ENCODE measurements around the gene UBE2V1. TPM values are rescaled to one million over a fixed set of nuclear protein-coding genes. Genes with fewer than 3 reads are reported as not detected.

Gene UBE2V1
- total RNA-seq, 1 donor from 2014 or later = 106 TPM

DNA sequence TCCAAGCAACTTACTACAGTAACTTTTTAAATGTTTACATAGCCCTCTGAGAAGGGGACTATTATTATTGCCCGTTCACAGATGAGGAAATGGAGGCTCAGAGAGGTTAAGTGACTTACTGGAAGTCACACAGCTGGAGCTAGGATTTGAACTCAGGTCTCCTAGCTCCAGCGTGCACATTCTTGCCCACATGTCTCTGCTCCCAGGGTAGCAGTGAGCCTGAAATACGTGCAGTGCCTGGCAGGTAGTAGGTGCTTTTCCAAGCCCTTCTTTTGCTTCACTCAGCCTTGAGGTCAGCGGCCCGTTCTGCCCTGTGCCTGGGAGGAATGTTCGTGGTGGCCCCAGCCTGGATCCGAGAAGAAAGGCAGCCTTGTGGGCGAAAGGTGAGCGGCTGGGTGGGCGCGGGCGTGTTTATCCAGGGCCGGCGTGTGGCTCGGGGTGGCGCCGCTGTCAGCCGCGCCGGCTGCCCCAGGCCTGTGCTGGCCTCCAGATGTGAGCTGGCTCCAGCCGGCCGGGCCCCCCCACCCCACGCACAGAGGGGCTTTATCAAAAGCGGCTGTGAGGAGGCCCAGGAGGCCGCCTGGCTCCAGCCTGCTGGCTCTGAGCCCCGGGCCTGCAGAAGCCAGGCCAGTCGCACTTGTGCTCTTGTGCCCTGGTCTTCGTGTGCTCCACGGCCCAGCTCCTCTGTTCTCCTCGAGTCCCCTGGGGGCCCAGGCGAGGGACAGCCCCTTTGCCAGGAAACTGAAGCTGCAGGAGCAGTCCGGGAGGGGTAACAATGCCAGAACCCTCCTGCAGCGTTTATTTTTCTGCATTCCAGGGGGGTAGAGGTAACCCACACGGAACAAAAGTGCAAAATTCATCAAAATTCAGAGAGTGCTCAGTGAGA, 58.1 kb downstream of the UBE2V1 start:
- Mint-ChIP-seq H3K4me3 (ENCODE audit: unreplicated experiment) (peak overlapping the region; percentile 40), H3K27ac (ENCODE audit: unreplicated experiment) (peak overlapping the region; percentile 89), H3K27me3 (ENCODE audit: unreplicated experiment) (no peaks in the 10 kb centered on the region), H3K36me3 (ENCODE audit: unreplicated experiment) (no peaks in the 10 kb centered on the region), H3K4me1 (ENCODE audit: unreplicated experiment) (peaks cover 52% of the 10 kb centered on the region), H3K9me3 (ENCODE audit: unreplicated experiment) (no peaks in the 10 kb centered on the region)
- TF ChIP-seq, protein P1, sequence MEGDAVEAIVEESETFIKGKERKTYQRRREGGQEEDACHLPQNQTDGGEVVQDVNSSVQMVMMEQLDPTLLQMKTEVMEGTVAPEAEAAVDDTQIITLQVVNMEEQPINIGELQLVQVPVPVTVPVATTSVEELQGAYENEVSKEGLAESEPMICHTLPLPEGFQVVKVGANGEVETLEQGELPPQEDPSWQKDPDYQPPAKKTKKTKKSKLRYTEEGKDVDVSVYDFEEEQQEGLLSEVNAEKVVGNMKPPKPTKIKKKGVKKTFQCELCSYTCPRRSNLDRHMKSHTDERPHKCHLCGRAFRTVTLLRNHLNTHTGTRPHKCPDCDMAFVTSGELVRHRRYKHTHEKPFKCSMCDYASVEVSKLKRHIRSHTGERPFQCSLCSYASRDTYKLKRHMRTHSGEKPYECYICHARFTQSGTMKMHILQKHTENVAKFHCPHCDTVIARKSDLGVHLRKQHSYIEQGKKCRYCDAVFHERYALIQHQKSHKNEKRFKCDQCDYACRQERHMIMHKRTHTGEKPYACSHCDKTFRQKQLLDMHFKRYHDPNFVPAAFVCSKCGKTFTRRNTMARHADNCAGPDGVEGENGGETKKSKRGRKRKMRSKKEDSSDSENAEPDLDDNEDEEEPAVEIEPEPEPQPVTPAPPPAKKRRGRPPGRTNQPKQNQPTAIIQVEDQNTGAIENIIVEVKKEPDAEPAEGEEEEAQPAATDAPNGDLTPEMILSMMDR (IDR thresholded peaks at IDR 0.05) = no peak
- DNase-seq (ENCODE audit: extremely low spot score, unreplicated experiment) = peak; percentile 88

GRCh38 chr20:50054231-50054547, 58.8 kb downstream of the UBE2V1 start:
- Mint-ChIP-seq H3K27ac (ENCODE audit: unreplicated experiment) (peak overlapping the region; percentile 69), H3K36me3 (ENCODE audit: unreplicated experiment) (no peaks in the 10 kb centered on the region), H3K9me3 (ENCODE audit: unreplicated experiment) (no peaks in the 10 kb centered on the region), H3K4me3 (ENCODE audit: unreplicated experiment) (no peak overlapping the region), H3K27me3 (ENCODE audit: unreplicated experiment) (no peaks in the 10 kb centered on the region), H3K4me1 (ENCODE audit: unreplicated experiment) (peaks cover 52% of the 10 kb centered on the region)
- TF ChIP-seq, protein P1 (IDR thresholded peaks at IDR 0.05) = no peak
- DNase-seq (ENCODE audit: extremely low spot score, unreplicated experiment) = no peak

GRCh38 chr20:50053362-50054230, 59.4 kb downstream of the UBE2V1 start:
- no peak for DNase-seq (ENCODE audit: extremely low spot score, unreplicated experiment)
- Mint-ChIP-seq H3K36me3 (ENCODE audit: unreplicated experiment) (no peaks in the 10 kb centered on the region), H3K4me1 (ENCODE audit: unreplicated experiment) (peaks cover 57% of the 10 kb centered on the region), H3K27me3 (ENCODE audit: unreplicated experiment) (no peaks in the 10 kb centered on the region), H3K4me3 (ENCODE audit: unreplicated experiment) (no peak overlapping the region), H3K9me3 (ENCODE audit: unreplicated experiment) (no peaks in the 10 kb centered on the region), H3K27ac (ENCODE audit: unreplicated experiment) (no peak overlapping the region)
- TF ChIP-seq, protein P1 (IDR thresholded peaks at IDR 0.05) = no peak

DNA sequence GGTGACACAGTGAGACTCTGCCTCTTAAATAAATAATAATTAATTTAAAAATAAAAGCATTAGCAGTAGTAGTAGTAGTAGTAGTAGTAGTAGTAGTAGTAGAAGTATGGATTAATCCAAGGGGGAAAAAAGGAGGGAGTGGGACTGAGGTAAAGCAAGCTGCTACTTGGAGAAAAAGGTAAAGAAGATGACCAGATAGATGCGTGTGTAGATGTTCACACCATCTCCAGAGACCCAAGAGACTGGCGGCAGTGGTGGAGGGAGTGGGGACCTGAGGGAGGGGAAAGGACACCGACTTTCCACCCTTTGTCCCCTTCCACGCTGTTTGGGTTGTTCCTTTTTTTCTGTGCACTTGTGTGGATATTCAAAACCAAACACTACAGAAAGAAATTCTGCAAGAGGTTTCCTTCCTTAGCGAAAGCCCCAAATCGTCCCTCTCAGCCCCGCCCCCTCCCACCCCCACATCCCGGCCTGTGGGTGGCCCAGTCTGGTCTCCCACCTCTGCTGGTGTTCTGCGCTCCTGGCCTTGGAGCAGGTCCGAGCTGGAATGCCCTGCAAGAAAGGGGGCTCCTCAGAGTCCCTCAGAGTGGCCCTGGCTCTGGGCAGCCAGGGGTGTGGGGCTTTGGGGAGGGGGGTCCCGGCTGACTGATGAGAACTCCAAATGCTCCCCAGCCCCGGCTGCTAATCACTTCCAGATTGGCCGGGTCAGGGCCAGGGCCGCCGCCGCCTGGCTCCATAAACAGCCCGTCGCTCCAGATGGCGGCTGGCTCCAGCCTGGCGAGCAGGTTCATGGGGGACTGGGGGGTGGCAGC, 60.2 kb downstream of the UBE2V1 start:
- DNase-seq (ENCODE audit: extremely low spot score, unreplicated experiment) = no peak
- H3K36me3 Mint-ChIP-seq (ENCODE audit: unreplicated experiment) = no peaks in the 10 kb centered on the region
- peaks cover 63% of the 10 kb centered on the region for H3K4me1 Mint-ChIP-seq (ENCODE audit: unreplicated experiment)
- H3K4me3 Mint-ChIP-seq (ENCODE audit: unreplicated experiment) = no peak overlapping the region
- peak overlapping the region; percentile 52 for H3K27ac Mint-ChIP-seq (ENCODE audit: unreplicated experiment)
- H3K27me3 Mint-ChIP-seq (ENCODE audit: unreplicated experiment) = no peaks in the 10 kb centered on the region
- TF ChIP-seq, protein P1 (IDR thresholded peaks at IDR 0.05) = no peak
- no peaks in the 10 kb centered on the region for H3K9me3 Mint-ChIP-seq (ENCODE audit: unreplicated experiment)

Measured in osteocyte (in vitro differentiated cells).